ENCODE results near the gene SNED1.
A peak's percentile ranks its signal among the peaks of the same experiment; 100 is the strongest.
"Not testable (repeated sequence)": the region's sequence is repeated elsewhere in the genome, so short reads cannot be mapped to it uniquely, and the experiment has no call there.

The SNED1 gene

DNA sequence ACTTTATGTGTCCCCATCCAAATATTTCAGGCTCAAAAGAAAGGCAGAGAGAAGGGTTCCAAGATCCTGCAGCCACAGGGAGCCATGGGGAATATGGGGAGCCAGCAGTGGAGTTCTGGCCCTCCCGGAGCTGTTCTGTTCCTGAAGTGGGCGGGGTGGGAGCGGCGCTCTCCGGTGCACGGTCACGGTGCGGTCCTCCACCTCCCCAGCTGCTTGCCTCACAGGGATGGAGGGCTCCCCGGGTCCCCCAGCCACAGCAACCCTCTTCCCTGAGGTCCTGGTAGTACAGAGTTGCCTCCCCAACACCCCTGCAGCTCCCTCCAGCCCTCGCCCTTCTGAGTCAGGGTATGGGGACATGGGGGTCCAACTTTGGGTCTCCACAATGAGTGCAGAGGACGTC lies 26.2 kb upstream of the SNED1 start:
- no peak for DNase-seq (ENCODE audit: extremely low read depth in 1 of 2, low read depth in 1 of 2)

DNA sequence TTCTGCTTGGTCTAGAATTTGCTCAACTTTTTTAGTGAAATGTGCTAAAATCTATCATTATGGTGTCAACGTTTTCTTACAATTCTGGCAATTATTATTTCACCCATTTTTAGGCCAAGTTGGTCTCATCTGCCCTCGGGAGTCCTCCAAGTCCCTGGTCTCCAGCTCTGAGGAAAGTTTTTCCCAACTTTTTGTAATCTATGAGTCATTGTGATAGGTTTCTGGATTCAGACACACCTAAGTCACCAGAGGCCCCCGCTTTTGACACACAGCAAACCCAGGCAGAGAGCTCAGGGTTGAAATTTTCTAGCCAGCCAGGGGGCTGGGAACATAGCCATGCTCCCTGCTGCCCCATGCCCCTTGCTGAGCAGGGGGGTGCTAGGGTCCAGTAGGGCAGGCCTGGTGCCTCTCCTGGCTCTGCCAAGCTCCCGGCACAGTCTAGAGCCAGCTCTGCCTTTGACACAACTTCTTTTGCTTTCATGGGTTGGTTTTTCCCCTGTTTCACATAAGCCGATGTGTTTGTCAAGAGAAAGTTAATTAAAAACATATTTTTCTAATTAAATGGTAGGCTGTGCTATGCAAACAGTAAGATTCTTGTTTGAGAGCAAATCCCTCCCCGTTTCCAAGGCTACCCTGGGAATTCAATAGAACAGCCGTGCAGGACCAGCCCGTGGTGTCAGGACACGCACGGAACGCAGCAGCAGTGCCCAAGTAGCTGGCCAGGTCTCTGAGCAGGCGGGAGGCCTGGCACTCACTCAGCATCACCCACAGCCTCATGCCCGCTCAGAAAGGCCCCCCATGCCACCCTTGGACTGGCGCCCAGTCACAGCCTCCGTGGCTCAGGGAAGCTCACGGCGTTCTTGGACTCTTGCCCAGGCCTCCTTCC lies 25.5 kb upstream of the SNED1 start:
- no peak for DNase-seq (ENCODE audit: extremely low read depth in 1 of 2, low read depth in 1 of 2)

DNA sequence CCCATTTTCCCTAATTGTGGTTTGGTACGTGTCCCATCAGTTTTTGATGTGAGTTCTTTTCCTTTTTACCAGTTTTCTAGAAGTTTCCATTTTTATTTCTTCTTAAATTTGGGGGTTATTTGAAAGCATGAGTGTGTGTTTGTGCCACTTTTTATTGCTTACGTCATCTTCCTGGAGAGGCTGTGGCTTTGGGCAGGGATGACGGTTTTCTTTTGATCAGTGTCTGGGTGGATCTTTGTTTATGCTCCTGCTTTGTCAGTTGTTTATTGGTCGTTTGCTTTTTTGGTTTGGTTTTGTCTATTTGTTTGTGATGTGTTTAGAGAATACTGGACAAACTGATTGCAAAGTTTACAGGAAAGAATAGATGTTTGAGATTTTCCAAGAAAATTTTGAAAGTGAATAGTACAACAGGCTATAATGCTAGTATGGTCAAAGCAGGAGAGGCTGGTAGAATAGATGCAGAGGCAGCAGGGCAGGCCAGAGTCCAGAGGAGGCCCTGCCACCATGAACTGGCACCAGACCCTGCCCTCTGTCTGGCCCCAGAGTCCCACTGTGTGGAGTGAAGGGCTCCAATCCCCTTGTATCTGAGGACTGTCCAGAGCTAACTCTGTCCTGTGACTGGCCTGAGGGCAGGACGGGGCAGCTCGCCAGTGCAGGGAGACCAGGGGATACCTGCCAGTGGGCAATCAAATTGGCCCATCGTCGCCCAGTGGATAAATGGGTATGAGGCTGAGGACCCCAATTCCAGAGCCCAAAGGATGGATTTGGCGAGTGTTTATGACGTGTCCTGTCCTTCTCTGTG lies 23.4 kb upstream of the SNED1 start:
- DNase-seq (ENCODE audit: extremely low read depth in 1 of 2, low read depth in 1 of 2): no peak

DNA sequence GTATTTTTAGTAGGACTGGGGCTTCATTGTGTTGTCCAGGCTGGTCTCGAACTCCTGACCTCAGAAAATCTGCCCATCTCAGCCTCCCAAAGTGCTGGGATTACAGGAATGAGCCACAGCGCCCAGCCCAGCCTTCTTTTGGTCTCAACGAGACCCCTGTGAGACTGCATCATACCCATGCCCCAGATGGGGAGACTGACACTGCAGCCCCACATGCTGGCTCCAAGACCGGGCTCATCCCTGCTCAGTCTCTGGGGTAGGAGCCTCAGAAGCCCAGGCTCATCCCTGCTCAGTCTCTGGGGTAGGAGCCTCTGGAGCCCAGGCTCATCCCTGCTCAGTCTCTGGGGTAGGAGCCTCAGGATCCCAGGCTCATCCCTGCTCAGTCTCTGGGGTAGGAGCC lies 22.5 kb upstream of the SNED1 start:
- not testable (repeated sequence) for DNase-seq (ENCODE audit: extremely low read depth in 1 of 2, low read depth in 1 of 2)

DNA sequence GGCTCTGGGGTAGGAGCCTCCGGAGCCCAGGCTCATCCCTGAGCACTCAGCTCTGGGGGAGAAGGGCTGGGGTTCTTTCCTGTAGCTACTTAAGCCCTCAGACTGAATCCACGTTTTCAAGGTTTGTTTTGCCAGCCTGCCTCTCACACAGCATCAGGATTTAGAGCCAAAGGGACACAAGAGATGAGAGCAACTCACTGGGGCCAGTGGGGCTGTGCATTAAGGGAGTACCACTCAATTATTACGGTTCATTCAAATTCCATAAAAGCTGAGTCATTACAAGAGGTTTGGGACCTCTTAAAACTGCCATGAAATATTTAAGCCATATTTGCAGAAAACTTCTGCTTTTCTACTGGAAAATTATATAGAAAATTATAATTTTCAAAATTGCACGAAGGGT lies 17.1 kb upstream of the SNED1 start:
- no peak for DNase-seq (ENCODE audit: extremely low read depth in 1 of 2, low read depth in 1 of 2)

DNA sequence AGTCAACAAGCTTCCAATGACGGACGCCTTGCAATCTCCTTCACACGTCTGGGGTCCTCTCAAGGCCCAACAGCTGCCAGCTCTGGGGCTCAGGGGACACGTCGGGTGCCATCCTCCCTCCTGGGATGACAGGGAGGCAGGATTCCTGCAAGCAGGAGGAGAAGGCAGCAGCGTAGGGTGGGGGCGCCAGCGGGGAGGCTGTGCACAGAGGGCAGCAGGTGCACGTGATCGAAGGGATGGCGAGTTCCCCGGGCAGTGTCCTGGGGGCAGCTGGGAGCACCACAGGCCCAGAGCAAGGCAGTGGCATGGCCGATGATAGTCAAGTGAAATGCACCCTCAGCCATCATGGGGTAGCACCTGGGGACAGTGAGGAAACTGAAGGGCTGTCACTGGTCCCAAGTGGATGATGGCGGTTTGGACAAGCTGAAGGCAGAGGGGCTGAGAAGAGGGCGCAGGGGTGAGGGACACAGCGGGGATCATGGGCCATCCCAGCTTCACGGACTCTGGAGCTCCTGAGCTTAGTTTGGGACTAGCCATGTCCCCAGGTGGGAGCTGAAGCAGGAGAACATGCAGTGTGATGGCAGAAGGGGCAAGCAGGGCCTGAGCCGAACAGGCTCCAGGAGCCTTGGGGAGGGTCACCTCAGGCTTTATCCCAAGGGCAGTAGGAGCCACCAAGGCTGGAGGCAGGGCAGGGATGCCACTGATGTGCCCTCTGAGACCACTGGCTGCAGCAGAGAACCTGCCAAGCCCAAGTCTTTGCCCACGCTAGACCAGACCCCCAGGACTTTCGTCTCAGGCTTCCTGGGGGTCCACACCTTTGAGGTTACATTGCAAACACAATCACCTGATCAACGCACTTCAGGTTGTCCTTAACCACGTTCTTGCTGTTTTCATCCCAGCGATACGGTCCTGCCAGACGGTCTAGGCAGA lies 16.3 kb upstream of the SNED1 start:
- DNase-seq (ENCODE audit: extremely low read depth in 1 of 2, low read depth in 1 of 2): no peak

DNA sequence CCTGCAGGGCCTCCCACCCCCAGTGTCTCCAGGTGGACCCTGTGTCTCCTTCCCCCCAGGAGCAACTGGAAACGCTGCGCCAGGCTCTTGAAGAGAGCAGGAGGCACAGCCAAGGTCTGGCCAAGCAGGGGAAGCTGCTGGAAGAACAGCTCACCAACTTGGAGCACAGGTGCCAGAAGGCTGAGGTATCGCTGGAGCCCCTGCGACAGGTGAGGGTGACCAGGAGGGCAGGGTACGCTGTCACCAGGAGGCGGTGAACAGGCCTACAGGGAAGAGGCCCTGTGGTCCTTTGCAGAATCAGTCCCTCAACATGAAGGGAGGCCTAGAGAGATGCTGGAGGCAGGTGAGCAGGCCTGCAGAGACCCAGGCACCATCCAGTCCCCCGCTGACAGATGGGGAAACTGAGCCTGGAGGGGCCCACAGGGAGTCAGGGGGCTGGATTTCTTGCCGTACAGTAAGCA lies 15.6 kb upstream of the SNED1 start:
- no peak for DNase-seq (ENCODE audit: extremely low read depth in 1 of 2, low read depth in 1 of 2)

DNA sequence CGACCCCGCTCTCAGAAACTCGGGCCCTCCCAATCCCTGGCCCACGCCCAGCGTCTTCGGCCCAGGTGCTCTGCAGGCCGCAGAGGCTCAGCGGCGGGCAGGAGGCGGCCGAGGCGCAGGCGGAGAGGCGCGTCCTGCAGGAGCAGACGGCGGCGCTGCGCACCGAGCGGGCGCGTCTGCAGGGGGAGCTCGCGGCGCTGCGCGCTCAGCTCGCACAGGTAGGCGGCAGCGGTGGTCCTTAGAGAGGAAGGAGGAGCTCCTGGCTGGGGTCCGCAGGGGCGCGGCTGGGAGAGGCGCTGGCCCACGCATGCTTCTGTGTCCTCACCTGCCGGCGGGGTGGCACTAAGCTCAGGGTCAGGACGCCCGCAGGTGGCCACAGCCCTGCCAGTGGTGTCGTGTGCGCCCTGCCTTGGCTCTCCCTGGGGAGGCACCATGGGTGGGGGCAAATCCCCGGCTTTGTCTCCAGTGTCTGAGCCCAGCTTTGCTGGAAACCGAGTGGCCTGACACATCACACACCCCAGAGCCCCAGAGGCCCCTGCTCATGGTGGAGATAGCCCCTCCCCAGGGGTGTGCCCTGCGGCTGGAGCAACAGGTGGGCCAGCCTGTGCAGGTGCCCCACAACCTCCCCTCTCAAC lies 14.9 kb upstream of the SNED1 start:
- peak in 1 of 2 donors; percentile 32 for DNase-seq (ENCODE audit: extremely low read depth in 1 of 2, low read depth in 1 of 2)

DNA sequence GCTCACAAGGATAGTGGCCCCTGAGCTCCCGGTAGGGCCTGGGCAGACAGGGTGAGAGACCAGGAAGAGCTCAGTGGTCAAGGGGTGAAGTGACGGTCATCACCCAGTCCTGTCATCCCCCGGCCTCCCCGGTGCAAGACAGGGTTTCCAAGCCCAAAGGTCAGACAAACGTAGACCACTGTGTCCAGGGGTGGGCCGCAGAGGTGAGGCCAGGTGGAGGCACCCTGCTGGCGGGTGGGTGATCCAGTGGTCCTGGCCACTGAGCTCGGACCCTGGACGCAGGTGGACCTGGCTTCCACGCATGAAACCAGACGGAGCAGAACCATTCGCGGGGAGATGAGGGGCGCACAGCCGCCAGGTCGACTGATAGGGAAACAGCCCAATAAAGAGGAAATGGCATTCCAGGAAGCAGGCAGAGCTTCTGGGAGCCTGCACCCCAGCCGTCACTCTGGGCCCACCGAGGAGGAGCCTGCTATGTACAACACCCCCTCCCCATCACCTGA lies 14.4 kb upstream of the SNED1 start:
- no peak for DNase-seq (ENCODE audit: extremely low read depth in 1 of 2, low read depth in 1 of 2)

DNA sequence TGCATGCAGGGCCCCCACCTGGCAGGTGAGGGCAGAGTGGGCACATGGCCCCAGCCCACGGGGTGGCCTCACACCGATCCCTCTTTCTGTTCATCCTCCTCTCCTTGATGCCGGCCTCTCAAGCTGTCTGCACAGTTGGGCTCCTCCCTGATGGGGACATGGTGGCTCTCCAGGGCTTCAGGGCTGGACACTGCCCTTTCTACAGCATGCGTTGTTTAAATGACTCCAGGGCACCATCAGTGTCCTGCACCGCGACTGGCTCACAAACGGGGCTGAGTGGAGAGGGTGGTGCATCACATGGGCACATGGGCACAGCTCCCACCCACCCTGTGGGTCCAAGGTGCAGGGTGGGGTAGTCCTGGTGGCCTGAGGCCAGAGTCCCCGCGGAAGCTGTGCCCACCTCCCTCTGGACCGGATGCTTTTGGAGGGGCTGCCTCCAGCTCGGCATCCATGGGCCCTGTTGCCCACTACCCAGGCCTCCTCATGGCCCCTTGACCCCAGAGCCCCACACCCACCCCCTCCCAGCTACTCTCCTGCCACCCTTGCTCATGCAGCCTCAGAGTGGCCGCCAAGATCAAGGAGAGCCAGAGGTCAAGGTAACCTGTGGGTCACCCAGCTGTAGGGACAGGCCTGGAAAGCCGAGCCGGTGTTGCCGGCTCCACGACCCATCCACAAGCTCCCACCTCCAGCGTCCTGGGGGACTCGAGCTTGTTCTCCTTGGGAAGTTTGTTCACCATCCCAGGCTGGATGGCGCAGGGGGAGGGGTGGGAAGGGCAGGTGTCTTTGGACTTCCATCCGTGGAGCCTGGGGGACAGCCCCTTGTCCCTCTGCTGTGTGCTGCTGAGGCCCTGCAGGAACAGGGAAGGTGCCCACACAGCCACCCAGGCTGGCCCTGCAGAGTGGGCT lies 12.3 kb upstream of the SNED1 start:
- no peak for DNase-seq (ENCODE audit: extremely low read depth in 1 of 2, low read depth in 1 of 2)

DNA sequence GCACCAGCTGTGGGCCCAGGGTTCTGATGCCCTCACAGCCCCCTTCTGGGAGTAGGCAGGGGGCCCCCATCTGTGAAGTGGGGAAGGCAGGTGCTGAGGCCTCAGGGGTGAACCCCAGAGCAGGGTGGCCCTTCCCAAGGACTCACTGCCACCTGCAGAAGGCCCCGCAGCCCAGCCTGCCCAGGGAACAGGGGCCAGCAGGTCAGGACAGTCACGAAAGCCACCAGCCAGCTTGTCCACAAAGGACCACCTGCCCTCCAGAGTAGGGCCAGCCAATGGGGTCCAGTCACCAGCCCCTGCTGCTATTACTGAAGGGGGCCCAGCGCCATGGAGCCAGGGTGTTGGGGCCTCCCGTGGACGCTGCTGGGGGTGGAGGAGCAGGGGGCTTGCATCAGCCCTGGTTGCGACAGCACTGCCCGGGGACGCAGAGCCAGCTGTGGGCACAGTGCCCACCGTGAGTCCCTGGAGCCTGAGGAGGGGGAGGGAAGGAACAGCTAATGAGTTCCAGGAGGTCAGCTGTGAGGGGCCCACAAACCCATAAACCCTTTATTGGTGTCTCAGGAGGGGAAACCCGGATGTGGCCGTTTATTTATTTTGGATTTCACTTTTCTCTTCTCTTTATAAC lies 11.5 kb upstream of the SNED1 start:
- no peak for DNase-seq (ENCODE audit: extremely low read depth in 1 of 2, low read depth in 1 of 2)

DNA sequence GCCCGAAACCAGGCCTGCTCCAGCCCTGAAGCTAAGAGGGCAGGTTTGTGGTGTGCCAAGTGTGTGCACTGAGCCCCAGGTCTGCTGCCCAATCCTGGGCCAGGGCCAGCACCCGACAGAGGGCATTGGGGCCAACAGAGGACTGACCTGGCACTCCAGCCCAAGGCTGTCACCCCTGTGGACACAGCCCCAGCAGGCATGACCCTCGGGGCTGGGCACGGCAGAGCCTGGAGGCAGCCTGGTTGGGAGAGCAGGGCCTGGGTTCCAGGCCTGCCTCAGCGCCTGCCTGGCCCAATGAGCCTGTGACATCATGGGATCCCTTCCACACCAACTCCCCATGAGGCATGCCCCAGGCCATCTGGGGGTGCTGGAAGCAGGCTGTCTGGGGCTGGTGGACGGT lies 10.8 kb upstream of the SNED1 start:
- DNase-seq (ENCODE audit: extremely low read depth in 1 of 2, low read depth in 1 of 2): no peak

DNA sequence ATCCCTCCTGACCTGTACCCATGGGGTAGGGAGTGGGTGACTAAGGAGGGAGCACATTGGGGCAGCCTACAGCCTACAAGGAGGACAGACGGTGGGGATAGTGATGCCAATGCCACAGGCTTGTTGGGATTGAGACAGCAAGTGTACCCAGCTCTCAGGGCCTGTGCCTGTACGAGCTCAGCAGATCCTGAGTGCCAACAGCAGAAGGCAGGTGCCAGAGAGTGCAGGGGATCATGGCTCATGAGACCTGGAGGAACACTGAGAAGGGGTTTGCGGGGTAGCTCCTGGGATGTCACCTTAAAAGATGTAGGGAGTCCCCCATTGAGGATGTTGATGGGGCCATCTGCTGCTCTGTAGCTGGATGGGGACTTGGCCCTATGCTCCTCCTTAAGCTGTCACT lies 10.3 kb upstream of the SNED1 start:
- DNase-seq (ENCODE audit: extremely low read depth in 1 of 2, low read depth in 1 of 2): no peak

DNA sequence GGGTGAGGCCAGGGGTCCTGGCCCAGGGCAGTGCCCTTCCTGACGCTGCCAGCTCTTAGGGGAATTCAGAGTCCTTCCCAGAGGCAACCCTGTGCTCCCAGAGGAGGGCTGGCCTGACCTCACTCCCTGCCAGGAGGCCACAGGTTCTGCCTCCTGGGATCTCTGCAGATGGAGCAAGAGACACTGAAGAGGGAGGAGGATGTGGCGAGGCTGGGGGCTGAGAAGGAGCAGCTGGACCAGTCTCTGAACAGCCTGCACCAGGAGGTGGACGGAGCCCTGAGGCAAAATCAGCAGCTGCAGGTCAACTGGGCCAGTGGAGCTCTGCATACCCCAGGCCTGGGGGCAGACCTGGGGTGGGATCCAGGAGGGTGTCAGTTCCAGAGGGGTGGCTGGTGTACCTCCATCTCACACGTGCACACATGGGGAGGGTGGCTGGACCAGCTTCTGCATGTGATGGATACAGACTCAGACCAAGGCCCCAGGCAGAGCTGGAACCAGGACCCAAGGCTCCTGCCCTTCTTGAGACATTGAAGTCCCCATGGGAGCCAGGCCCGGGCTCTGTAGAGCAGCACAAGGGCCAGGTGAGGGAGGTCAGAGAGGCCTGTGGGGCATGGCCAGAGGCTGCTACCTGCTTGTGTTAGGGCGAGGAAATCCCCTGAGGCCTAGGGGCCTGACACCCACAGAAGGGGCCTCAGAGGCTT lies 9.7 kb upstream of the SNED1 start:
- no peak for DNase-seq (ENCODE audit: extremely low read depth in 1 of 2, low read depth in 1 of 2)

DNA sequence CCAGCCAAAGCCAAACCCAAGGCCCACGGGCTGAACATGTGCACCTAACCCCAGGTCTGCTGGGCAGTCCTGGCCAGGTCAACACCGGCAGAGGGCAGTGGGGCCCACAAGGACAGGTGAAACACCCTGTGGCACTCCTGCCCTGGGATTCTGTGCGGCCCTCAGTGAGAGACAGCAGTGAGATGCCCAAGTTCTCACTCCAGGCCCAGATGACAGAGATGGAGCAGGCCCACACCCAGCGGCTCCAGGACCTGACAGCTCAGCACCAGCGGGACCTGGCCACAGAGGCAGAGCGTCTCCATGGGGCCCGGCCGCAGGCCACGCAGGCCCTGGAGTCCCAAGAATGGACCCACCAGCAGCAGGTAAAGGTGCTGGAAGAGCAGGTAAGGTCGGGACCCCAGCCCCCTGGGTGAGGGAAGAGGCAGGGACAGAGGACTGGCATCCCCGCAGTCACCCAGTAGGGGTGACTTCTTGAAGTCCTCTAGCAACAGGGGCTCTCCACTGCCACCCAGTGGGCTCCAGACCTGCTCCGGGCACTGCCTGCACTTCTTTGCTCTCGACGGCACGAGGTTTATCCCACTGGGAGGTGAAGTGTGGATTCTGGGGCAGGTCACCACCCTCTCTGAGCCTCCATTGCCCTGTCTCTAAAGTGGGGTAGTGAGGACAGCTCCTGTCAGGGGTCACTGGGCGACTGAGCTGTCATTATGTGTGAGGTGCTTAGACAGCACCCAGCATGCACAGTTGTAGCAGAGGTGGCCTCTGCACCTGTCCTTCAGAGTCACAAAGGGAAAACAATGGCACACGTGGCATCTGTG lies 8.8 kb upstream of the SNED1 start:
- DNase-seq (ENCODE audit: extremely low read depth in 1 of 2, low read depth in 1 of 2): no peak

DNA sequence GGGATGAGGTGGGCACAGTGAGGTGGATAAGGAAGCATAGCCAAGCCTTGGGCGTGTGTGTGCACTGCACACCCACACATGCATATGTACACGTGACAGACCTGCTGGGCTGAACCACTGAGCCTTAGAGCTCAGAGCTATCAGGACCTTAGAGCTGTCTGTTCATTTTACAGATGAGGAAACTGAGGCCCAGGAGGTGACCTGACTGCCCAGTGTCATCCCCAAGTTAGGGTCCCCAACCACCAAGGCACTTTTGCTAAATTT lies 8.2 kb upstream of the SNED1 start:
- DNase-seq (ENCODE audit: extremely low read depth in 1 of 2, low read depth in 1 of 2): no peak

DNA sequence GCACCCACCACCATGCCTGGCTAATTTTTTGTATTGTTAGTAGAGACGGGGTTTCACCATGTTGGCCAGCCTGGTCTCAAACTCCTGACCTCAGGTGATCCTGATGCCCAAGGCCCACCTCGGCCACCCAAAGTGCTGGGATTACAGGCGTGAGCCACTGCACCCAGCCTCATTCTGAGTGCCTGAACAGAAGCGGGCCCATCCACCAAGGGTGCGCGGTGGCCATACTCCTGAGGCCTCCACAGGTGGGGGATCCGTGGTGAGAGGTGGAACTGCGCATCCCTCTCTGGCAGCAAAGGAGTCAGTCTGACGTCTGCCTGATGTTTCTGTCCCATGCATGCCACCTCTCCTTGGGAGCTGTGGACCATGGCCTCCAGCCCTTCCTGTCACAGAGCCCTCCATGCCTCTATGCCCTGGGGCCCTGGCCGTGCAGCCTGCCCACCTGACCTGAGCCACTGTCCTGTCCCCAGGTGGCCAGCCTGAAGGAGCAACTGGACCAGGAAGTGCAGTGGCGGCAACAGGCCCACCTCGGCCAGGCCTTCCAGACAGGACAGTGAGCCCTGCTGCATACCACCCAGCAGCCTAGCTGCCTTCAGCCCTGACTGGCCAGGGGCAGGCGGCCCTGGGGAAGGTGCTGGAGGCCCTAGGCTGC lies 7.6 kb upstream of the SNED1 start:
- no peak for DNase-seq (ENCODE audit: extremely low read depth in 1 of 2, low read depth in 1 of 2)

Measured in stimulated activated CD8-positive, alpha-beta memory T cell treated with anti-CD3 and anti-CD28 coated beads, Interleukin-7, amount 100 ng/mL, for 48 hours (primary cell).